Heart right ventricle (tissue), 16 donors: ENCODE results near the gene CCDC197. TPM values are rescaled to one million over a fixed set of nuclear protein-coding genes. Genes with fewer than 3 reads are reported as not detected.

ENCODE experiments used
- ATAC-seq, 8 donors: fragments of 200-7000 bp; cut with Tn5 transposase; one replicate each; pipeline ENCODE4 v1.9.1; 2020; ENCODE audit warnings: mild to moderate bottlenecking in 8 of 8, moderate library complexity in 8 of 8, moderate number of reproducible peaks in 1 of 8
- DNase-seq, 2 donors: peaks; one replicate each; pipeline ENCODE4 v3.0.0-alpha.2; 2020
- H3K27ac ChIP-seq, 10 donors: fragments of 200-600 bp; sonication (generic) in 2 of 10; one replicate each; pipeline versions ENCODE4 v1.5.0 to v1.8.0; 2020 to 2022; ENCODE audit warnings: mild to moderate bottlenecking in 3 of 10
- H3K27me3 ChIP-seq, 7 donors: fragments of 200-600 bp; one replicate each; pipeline ENCODE4 v1.8.0; 2021 to 2022; ENCODE audit warnings: mild to moderate bottlenecking in 2 of 7
- H3K36me3 ChIP-seq, 9 donors: fragments of 200-600 bp; sonication (generic) in 1 of 9; one replicate each; pipeline versions ENCODE4 v1.5.0 to v1.8.0; 2020 to 2022; ENCODE audit warnings: mild to moderate bottlenecking in 2 of 9
- H3K4me1 ChIP-seq, 9 donors: fragments of 200-600 bp; sonication (generic) in 1 of 9; one replicate each; pipeline versions ENCODE4 v1.5.0 to v1.8.0; 2020 to 2022; ENCODE audit warnings: mild to moderate bottlenecking in 4 of 9
- H3K4me3 ChIP-seq, 10 donors: fragments of 200-600 bp; sonication (generic) in 2 of 10; one replicate each; pipeline versions ENCODE4 v1.5.0 to v1.8.0; 2020 to 2022; ENCODE audit warnings: mild to moderate bottlenecking in 7 of 10, moderate library complexity in 2 of 10
- H3K9me3 ChIP-seq, 11 donors: fragments of 200-600 bp in 10 of 11; sonication (generic) in 2 of 11; one replicate each; pipeline versions ENCODE4 v1.5.0 to v1.8.0; 2013 to 2022; ENCODE audit warnings: mild to moderate bottlenecking in 2 of 11, control low read depth in 1 of 11, moderate library complexity in 1 of 11
- WGBS, 2 donors: extraction: QIAGEN DNeasy Blood & Tissue Kit; methylation state at CpG; one replicate each; pipeline ENCODE4 v1.1.7; 2013; ENCODE audit warnings: inconsistent platforms in 1 of 2; 5-methylcytosine and 5-hydroxymethylcytosine counted together
- intact Hi-C, 10 donors: fragments of 100-400 bp; cut with DNase I; formaldehyde crosslinking; loops; one replicate each; pipeline versions ENCODE4 v1.11.1 to v1.14.2; 2022
- polyA plus RNA-seq, 2 donors: library from polyadenylated mRNA; stranded (reverse); fragments of 200-250 nt; gene quantifications; one replicate each; pipeline ENCODE4 v1.2.3, GENCODE V29; 2013
- total RNA-seq, 10 donors: library from RNA; stranded (reverse); fragmentation: NEBNext Ultra II Directional in 3 of 10; extraction: Animal tissue kit (Norgen Biotek cat#: 25700) in 3 of 10; gene quantifications; one replicate each; pipeline versions ENCODE4 v1.2.1 to v1.2.4, GENCODE V29; 2021 to 2023
- TF ChIP-seq, protein P1 (sequence below), 9 donors: fragments of 200-600 bp; sonication (generic) in 2 of 9; IDR thresholded peaks; one replicate each; pipeline versions ENCODE4 v1.5.0 to v1.8.0; 2021 to 2022; ENCODE audit warnings: antibody characterized with exemption in 9 of 9, mild to moderate bottlenecking in 5 of 9, moderate library complexity in 1 of 9
- donor health status: Arrhythmogenic right ventricular cardiomyopathy.
- donor health status: ischemic (EF 13 %, LVEDD 7.1; RV severe dilation, severe dysfunction).
- donor health status: healthy with polysubstance abuse.
- donor health status: DM: no; HTN: yes; CAD: no.
- donor health status: DM: no; HTN: no; CAD: no.
- donor health status: ischemic (EF 25% LVEDD 6.9; RV normal size, moderate dysfunction).
- donor health status: ischemic (EF 25% LVEDD 5.7; RV mildly dilated, moderate dysfunction).
- donor health status: healthy.
- donor health status: DM: yes; HTN: yes; CAD: no.
- donor health status: Ischemic cardiomyopathy.
- donor health status: ischemic (EF 35%, LVEDD 5.7; RV mildly dilated, moderate dysfunction).
- donor health status: nonischemic (EF 11% LVEDD 7.7; RV severe dilation, severe dysfunction).
- donor health status: DM: yes; HTN: yes; CAD: no.
- donor health status: PGD.
- donor health status: ischemic (EF 29% LVEDD 5.4; RV normal size, mild dysfunction).
- donor health status: nonischemic (EF 23%, LVEDD 6.1; RV moderate dilation, normal function).

CCDC197 gene
- total and polyA plus RNA-seq, 12 donors, result 0.40 to 1.6 (median 0.86) TPM; not detected in 2

DNA sequence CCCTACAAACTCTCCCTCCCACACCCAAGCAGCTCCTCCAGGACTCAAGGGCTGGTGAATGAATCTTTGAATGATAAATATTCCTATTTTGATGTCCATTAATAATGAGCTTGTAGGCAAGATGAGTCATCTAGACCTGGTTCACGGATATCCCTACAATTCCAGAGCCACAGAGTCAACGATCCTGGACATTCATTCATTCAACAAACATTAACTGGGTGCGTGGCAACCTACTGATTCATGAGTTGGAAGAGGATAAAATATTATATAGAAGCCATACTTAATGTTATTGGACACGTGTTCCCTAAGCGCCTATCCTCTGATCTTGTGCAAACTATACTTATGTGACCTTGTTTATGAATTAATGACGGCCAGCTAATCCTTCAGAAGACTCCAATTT is 28.6 kb downstream of the CCDC197 start:
- no peak for ATAC-seq
- TF ChIP-seq, protein P1, sequence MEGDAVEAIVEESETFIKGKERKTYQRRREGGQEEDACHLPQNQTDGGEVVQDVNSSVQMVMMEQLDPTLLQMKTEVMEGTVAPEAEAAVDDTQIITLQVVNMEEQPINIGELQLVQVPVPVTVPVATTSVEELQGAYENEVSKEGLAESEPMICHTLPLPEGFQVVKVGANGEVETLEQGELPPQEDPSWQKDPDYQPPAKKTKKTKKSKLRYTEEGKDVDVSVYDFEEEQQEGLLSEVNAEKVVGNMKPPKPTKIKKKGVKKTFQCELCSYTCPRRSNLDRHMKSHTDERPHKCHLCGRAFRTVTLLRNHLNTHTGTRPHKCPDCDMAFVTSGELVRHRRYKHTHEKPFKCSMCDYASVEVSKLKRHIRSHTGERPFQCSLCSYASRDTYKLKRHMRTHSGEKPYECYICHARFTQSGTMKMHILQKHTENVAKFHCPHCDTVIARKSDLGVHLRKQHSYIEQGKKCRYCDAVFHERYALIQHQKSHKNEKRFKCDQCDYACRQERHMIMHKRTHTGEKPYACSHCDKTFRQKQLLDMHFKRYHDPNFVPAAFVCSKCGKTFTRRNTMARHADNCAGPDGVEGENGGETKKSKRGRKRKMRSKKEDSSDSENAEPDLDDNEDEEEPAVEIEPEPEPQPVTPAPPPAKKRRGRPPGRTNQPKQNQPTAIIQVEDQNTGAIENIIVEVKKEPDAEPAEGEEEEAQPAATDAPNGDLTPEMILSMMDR (IDR thresholded peaks at IDR 0.05), result no peak
- no peak for DNase-seq
- peaks cover 0 to 4% (median 0%) of the 10 kb centered on the region in 7 donors for H3K27me3 ChIP-seq
- no peak overlapping the region for H3K27ac ChIP-seq
- no peaks in the 10 kb centered on the region for H3K36me3 ChIP-seq
- no peaks in the 10 kb centered on the region for H3K9me3 ChIP-seq
- 58 to 62% methylated on average over 6 of the region's 6 CpGs for whole genome bisulfite sequencing, 2 donors
- peaks cover 0 to 32% (median 6%) of the 10 kb centered on the region in 9 donors for H3K4me1 ChIP-seq
- intact Hi-C loops, result loop anchor here in 2 of 10 donors (5.0 kb wide), 1 partner anchor 57 kb away; the partner anchor contains the start of genes DDX24 (in 2 of the 2) and IFI27L1 (in 2 of the 2)
- H3K4me3 ChIP-seq, result peak overlapping the region in 7 of 10 donors; percentile 57 to 77 (median 70)

DNA sequence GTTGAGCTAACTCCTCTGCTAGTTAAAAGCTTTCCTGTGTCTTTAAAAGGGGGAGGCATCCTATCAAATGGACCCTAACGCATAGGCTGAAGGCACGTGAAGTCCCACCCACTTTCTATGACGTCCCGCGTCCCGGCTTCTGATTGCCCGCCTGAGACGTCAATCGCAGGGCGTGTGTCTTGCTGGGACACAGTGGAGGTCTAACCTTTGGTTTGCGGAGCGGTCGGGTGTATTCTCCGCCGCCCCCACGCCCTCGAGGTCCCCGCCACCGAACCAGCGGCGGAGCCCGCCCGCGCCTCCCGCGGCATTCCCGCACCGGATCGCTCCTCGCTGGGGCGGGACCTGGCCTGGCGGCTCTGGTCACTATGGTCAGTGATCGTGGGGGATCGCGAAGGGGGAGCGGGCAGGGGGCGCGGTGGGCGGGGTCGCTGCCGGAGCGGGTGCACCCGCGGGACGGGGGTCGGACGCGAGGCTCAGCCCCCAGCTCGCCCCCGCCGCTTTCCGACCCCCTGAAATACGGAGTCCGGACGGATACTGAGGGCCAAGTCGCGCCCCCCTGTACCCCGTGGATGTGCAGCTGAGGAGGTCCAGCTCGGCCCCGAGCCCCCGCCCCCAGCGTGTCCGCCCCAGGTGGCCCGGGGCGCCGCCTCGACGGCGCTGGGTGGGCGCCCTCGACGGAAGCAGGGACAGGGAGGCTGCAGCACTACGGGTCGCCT is 29.2 kb downstream of the CCDC197 start, which contains the start of gene OTUB2:
Gene OTUB2, plus strand, starts transcription at position 168 of the 716 bp plus-strand sequence. Its CDS starts 198 bp downstream, at position 366.
- H3K4me1 ChIP-seq, result peaks cover 0 to 28% (median 6%) of the 10 kb centered on the region in 9 donors
- intact Hi-C loops, result loop anchor here in 2 of 10 donors (5.0 kb wide), 1 partner anchor 56 kb away; the partner anchor contains the start of genes DDX24 (in 2 of the 2) and IFI27L1 (in 2 of the 2)

DNA sequence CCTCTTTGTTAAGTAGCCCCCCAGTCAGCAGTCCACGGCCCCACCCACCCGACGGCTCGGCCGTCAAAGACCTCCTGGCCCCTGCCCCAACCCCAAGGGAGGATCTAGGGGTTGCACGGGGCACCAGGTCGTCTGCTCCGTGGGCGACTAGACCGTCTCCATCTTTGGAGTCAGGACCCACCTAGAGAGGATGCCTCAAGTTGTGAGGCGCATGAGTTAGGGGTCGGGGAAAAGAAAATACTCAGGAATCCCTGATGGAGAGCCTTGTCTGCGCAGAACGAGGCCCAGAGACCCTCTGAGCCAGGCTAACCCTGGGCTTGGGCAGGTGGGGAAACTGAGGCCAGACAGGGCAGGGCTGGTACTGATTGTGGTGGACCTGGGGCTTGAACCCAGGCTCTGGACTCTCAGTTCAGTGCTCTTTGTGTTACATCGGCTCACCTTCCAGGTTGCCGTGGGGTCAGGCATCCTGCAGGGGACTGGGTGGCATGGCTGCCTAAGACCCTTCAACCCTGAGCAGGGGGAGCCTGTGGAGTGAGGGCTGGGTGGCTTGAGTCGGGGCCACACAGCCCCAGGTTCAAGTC is 29.9 kb downstream of the CCDC197 start:
- ATAC-seq (peak in 1 of 8 donors; percentile 15), DNase-seq (no peak)
- Histone ChIP-seq H3K27ac (no peak overlapping the region), H3K4me3 (peak overlapping the region; percentile 40 to 77 (median 70)), H3K36me3 (no peaks in the 10 kb centered on the region), H3K27me3 (peaks cover 0 to 4% (median 0%) of the 10 kb centered on the region in 7 donors), H3K4me1 (peaks cover 0 to 28% (median 6%) of the 10 kb centered on the region in 9 donors), H3K9me3 (no peaks in the 10 kb centered on the region)
- WGBS, 2 donors, result 41 to 45% methylated on average over 17 of the region's 17 CpGs
- TF ChIP-seq, protein P1 (IDR thresholded peaks at IDR 0.05), result no peak
- intact Hi-C loops, result loop anchor here in 2 of 10 donors (5.0 kb wide), 1 partner anchor 55 kb away; the partner anchor contains the start of genes DDX24 (in 2 of the 2) and IFI27L1 (in 2 of the 2)

More for the DNA sequence above, 29.2 kb downstream of the CCDC197 start, which contains the start of gene OTUB2:
- ATAC-seq, result peak; percentile 94 to 100 (median 100)
- Histone ChIP-seq H3K27me3 (peaks cover 0 to 4% (median 0%) of the 10 kb centered on the region in 7 donors), H3K36me3 (no peaks in the 10 kb centered on the region), H3K4me3 (peak within 1 kb of the TSS; percentile 40 to 77 (median 70)), H3K27ac (peak within 1 kb of the TSS in 2 of 10 donors; percentile 15 to 45), H3K9me3 (no peaks in the 10 kb centered on the region)
- WGBS, 2 donors, result 1% methylated on average over 70 to 74 of the region's 74 CpGs
- peak; percentile 98 for DNase-seq
- TF ChIP-seq, protein P1 (IDR thresholded peaks at IDR 0.05), result no peak
